GM15510 (cell line): ENCODE measurements around the gene SLC13A3.

Experiments
- POLR2A ChIP-seq: IDR thresholded peaks from 3 replicates; pipeline ENCODE4 v1.6.1; 2011; ENCODE audit warnings: borderline replicate concordance; ENCODE audit not compliant: insufficient read length; ENCODE audit errors: extremely low read depth

Gene SLC13A3

DNA sequence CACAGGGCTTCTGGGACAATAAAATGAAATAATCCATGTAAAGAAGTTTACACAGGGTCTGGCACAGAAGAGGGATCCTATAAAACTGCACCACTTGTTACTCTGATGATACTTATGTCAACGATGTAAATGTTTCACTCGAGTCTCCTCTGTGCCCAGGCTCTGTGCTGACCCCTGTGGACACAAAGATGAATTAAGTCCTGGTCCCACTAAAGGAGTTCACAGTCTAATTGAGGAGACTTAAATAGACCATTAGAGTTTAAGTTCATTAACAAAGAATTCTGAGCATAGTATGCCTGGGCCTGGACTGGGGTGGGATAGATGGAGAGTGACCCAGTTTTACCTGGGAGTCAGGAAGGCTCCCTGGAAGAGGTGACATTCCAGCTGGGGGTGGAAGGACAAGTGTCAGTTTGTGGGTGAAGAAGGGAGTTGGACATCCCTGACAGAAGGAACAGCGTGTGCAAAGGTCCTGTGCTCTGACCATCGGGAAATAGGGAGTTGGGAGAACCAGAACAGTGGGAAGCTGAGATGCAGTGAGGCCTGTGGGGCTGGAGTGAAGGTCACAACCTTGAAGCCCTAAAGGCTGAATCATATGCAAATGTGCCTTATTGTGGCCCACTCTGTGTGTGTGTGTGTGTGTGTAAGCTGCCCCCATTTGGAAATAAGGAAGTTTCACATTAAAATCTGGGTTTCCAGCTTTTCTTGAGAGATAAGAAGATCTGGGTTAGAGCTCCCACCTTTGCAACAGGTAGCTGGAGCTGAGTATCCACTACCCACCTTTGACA is 101.9 kb downstream of the SLC13A3 start:
- TF ChIP-seq POLR2A = no peak

DNA sequence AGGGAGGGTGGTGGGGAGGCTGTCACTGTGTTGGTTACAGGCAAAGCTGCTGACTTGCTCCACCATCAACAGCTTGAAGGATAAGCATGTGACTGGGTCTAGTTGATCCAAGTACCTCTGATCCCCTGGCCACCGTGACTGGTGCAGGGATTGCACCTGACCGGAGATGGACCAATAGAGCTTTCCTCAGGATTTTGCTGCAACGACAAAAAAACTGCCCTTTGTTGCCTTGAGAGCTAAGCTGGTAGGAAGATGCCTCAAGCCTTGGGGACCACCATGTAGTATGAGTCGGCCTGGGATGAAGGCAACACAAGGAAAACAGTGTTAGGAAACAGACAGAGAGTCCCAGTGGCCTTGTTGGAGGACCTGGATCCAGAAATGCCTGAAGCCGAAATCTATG is 102.6 kb downstream of the SLC13A3 start:
- no peak for TF ChIP-seq POLR2A

DNA sequence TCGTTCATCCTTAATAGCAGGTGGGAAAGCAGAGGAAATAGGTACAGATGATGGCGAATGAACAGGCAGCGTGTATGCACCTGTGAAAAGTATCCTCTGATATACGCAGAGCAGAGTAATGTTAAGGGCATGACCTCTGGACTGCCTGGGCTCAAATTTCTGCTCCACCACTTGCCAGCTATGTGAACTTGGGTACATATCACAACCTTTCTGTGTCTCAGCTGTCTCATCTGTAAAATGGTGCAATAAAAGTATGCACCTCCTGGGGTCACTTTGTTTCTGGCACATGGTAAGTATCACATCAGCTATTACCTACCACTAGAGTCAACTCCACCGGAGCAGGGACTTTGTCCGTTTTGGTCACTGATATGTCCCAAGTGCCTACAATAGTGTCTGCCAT is 103.3 kb downstream of the SLC13A3 start:
- TF ChIP-seq POLR2A = no peak

DNA sequence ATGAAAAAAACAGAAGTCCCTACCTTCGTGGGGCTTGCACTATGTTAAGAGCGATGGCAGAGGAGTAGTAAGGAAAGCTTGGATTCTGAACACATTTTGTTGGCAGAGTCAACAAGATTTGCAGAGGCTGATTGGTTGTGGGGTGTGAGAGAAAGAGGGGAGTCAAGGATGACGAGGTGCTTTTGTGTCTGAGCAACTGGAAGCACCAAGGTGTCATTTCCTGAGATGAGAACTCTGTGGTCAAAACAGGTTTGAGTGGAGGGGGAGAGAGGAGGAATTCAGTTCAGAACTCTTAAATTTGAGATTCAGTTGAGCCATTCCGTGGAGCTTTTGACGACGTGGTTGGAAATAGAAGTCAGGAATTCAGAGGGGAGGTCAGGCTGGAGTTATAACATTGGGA is 104.3 kb downstream of the SLC13A3 start:
- no peak for TF ChIP-seq POLR2A

DNA sequence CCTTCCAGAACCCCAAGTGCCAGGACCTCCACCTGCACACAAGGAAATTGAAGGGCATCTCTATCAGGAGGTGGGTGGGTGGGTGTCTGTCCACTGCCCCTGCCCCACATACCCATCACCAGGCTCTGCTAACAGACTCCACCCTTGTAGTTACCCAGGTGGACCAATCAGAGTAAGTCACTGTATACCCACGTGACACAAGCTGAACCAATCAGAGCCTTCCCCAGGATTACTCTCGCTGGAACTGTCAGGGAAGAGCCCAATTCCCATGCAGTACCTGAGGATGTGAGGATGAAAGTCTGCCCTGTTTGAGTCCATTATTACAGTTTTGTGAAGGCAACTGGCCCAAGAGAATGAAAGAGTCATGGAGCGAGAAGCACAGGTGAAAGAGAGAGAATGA is 105.0 kb downstream of the SLC13A3 start:
- no peak for TF ChIP-seq POLR2A

DNA sequence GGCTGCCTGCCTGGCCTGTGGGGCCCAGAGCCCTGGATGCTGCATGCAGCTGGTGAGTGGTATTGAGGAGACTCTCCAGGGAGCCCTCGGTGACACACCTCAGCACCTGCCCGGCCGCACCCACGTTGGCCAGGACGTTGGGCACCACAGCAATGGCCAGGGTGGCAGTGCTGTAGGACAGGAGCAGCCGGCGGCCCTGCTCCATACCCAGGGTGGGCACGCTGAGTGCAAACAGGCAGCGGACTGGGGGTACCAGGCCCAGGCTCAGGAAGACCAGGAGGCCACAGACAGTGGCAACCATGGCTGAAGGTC is 105.5 kb downstream of the SLC13A3 start:
- TF ChIP-seq POLR2A = no peak

DNA sequence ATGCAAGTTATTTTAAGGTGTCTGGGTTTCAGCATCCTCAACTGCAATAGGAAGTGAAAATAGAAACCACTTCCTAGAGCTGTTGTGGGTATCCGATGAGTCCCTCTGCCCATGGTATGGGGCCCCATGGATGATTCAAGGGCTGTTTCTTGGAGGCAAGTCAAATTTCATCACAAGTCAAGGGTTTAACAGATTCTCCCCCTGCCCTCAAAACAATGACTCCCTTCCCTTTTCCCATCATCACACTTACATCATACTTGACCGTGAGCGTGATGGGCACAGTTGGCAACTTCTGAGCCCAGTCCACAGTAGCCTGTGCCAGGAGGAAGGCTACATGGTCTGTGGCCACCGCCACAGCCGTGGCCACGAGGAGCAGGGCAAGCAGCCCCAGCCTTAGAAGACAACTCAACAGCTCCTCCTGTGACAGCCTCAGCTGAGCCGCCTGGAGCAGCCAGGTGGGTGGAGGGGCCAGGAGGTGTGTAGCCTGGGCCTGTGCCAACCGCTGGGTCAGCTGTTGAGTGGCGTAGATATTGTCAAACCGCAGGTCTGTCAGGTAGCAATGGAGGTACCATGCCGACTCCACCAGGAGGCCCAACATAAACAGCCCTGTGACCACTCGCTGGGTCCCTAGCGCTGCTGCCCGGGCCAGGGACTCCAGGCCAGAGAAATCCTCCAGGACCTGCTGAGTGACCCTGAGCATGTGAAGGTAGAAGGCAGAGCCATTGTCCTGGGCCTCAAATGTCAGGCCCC is 106.0 kb downstream of the SLC13A3 start:
- no peak for TF ChIP-seq POLR2A

DNA sequence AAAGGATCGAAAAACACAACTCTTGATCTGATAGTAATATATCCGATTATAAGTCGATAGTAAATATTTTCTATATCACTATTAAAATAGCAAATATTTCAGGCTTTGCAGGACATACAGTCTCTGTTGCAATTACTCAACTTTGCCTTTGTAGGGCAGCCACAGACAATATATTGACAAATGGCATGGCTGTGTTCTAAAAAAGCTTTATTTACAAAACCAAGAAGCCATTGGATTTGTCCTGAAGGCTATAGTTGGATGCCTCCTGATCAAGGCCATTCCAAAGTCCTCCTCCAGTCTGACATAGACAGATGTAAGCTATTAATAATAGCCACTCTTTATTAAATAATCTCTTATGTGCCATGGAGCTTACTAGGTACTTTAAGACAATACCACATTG is 106.7 kb downstream of the SLC13A3 start:
- TF ChIP-seq POLR2A = no peak

DNA sequence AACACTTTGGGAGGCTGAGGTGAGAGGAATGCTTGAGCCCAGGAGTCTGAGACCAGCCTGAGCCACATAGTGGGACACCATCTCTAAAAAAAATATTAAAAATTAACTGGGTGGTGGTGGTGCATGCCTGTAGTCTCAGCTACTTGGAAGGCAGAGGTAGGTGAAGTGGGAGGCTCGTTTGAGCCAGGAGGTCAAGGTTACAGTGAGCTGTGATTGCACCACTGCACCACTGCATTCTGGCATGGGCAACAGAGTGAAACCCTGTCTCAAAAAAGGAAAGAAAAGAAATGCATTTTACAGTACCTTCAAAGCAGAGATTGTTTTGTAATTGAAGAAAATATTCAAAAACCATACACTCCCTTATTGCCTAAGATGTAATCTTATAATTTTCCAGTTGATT is 107.3 kb downstream of the SLC13A3 start:
- TF ChIP-seq POLR2A = no peak

DNA sequence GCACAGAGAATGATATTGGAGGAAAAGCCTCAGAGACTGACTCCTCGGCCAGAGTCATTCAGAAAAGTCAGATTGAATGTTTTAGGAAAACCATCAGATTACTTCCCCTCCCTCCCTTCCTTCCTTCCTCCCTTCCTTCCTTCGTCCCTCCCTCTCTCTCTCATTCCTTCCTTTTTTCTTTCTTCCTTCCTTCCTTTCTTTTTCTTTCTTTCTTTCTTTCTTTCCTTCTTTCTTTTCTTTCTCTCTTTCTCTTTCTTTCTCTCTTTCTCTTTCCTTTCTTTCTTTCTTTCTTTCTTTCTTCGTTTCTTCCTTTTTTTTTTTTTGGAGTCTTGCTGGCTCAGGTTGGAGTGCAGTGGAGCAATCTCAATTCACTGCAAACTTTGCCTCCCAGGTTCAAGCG is 108.2 kb downstream of the SLC13A3 start:
- no peak for TF ChIP-seq POLR2A

DNA sequence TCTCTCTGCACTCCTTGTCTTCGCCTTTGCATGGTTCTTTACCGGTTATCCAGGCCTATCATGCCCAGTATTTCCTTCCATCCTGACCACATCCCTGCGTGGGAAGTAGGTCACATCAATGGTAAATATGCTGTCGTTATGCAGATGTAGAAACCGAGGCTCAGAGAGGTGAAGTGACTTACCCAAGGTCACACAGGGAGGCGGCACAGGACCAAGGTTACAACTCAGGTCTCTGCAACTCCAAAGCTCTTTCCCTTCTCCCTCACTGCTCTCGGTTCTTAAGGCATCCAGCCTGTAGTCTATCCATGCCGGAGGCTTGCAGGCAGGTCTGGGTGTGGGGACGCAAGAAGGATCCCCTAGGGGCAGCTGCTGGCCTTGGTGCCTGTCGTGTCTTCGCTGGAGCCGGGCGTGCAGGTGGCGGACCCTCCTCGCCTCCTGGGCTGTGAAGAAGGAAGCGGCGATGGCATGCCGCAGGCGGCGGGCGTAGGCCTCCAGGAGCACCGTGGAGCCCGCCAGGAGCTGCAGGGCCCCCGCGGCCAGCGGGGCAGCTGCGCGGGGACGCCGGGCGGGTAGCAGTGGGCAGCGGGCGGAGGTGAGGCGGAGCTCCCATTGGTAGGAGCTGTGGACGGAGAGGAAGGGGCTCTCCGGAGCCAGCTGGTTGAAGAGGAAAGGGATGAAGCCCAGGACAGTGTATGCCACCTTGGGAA is 109.9 kb downstream of the SLC13A3 start:
- TF ChIP-seq POLR2A = no peak

DNA sequence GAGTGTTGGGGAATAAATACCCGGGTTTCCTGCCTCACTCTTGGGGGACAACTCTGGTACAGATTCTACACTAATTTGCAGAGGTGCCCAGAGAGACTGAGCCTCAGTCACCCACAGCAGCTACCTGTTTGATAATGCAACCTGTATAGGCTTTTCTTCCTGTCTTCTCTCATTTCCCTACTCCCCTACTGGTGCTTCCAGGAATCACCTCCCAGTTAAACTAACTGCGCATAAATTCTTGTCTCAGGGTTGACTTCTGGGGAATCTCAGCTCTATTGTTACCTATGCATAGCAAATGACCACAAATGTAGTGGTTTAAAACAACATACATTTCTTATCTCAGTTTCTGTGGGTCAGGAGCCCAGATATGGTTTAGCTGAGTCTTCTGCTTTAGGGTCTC is 112.1 kb downstream of the SLC13A3 start:
- no peak for TF ChIP-seq POLR2A

DNA sequence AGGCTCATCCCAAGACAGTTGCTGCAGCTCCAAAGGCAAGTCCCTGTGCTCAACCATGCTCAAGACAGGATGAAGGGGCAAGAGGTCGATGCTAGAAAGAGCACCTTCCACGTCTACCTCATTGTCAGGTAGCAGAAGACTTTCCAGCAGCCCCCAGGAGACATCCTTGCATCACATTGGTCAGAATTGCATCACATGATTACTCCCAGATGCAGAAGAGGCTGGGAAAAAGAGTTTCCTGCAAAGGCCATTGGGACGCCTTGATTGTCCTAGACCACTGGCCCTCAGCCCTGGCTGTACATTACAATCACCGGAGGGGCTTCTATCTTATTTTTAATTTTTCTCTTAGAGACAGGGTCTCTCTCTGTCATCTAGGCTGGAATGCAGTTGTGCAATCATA is 120.6 kb downstream of the SLC13A3 start:
- TF ChIP-seq POLR2A = no peak

DNA sequence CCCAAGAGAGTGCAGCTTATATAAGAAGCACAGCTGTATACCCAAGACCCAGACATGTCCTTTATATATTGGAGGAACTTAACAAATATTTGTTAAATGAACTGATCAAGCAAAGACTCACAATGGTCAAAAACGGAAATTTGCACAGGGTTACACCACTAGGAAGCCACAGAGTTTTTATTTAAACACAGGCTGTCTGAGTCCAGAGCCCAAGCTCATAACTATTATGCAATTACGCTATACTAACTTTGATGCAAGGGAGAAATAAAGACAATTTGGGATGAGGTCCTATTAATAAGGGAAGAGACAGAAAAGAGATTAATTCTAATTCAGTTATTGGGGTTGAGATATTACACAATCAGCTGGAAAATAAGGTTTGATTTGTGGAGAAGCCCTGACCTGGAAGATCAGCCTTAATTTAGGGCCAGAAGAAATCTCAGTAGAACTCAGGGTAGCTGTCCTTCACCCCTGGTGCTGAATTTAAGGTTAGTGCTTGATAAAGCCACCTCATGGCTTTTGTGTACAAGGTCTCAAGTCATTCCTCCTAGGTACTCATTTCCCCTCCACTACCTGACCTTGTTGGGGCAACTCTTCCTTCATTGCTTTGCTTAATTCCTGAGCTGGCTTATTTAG is 127.4 kb downstream of the SLC13A3 start:
- no peak for TF ChIP-seq POLR2A

DNA sequence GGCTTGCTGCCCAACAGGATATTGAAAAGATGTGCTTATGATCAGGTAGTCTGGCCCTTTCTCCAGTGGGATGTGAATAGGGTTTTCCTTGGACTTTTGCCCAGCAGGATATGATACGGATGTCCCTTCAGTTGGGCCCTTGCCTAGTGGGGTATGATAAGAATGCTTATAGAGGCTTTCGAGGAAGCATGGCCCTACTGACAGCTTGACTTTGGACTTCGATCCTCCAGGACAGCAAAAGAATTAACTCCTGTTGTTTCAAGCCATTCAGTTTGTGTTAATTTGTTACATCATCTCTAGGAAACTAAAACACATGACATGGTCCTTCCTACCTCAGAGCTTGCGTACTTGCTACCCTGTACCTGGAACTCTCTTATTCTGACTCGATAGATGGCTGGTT is 128.2 kb downstream of the SLC13A3 start:
- no peak for TF ChIP-seq POLR2A
